Measurements from ENCODE around the gene SUN2. TPM values are rescaled to one million over a fixed set of nuclear protein-coding genes. Genes with fewer than 3 reads are reported as not detected.
A peak's percentile ranks its signal among the peaks of the same experiment; 100 is the strongest.
"Not testable (repeated sequence)": the region's sequence is repeated elsewhere in the genome, so short reads cannot be mapped to it uniquely, and the experiment has no call there.

Gene SUN2
- 100 to 1,000 TPM; 444 to 668 (median 473) TPM for polyA plus RNA-seq

DNA sequence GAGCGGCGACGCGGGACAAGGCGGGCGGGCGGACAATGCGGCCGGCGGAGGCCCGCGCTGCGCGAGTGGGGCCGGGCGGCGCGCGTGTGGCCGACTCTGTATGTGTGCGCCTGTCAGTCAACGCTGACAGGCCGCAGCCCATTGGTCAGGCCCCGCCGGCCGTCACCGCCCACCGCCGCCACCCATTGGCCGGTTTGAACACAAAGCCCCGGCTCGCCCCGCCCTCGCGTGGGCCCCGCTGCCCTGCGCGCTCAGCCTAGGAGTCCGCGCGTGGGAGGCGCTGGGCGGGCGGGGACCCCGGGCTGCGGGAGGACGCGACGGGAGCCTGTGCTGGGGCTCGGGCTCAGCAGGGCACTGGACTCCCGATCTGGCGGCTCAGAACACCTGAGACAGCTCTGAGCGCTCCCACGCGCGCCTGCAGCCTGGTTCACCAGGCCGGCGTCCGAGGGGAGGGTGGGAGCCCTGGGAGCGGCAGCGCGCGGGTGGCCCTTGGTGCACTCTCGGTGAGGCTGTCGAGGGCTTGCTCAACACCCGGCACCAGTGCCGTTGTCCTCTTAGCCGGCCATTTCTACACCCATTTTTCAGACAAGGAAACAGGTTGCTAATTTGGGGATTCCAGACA lies at the start of gene SUN2:
SUN2 (minus strand) TSS at position 88 of the 622 bp plus-strand sequence. CDS start 3,370 bp downstream, outside the sequence.
- no peaks in the 10 kb centered on the region for H3K9me3 Mint-ChIP-seq
- H3K27ac Mint-ChIP-seq, result peak within 1 kb of the TSS; percentile 96 to 100 (median 99)
- peaks cover 27 to 37% (median 30%) of the 10 kb centered on the region in 3 donors for H3K36me3 Mint-ChIP-seq
- peaks cover 58 to 78% of the 10 kb centered on the region in 2 donors for H3K4me1 Mint-ChIP-seq
- peak; percentile 96 for DNase-seq
- peaks cover 15 to 26% (median 26%) of the 10 kb centered on the region in 3 donors for H3K27me3 Mint-ChIP-seq (ENCODE audit: low read depth in 3 of 3)
- H3K4me3 Mint-ChIP-seq, result peak within 1 kb of the TSS; percentile 98 to 100 (median 99)

DNA sequence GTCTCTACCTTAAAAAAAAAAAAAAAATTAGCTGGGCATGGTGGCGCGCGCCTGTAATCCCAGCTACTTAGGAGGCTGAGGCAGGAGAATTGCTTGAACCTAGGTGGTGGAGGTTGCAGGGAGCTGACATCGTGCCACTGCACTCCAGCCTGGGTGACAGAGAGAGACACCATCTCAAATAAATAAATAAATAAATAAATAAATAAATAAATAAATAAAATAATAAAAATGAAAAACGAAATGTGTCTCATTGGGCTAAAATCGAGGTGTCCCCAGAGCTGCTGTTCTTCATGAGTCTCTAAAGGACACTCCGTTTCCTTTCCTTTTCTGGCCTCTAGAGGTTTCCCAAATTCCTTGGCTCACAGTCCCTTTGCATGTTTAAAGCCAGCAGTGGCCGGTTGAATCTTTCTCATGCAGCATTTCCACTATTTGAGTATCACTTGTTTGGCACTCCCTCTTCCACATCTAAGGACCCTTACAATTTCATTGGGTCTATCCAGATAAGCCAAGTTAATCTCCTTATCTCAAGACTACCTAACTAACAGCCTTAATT lies 49.3 kb upstream of the SUN2 start:
- not testable (repeated sequence) for H3K4me3 Mint-ChIP-seq; H3K27me3 Mint-ChIP-seq (ENCODE audit: low read depth in 3 of 3); DNase-seq; H3K4me1 Mint-ChIP-seq; H3K36me3 Mint-ChIP-seq; H3K9me3 Mint-ChIP-seq
- peak overlapping the region in 1 of 6 donors; percentile 39 for H3K27ac Mint-ChIP-seq

DNA sequence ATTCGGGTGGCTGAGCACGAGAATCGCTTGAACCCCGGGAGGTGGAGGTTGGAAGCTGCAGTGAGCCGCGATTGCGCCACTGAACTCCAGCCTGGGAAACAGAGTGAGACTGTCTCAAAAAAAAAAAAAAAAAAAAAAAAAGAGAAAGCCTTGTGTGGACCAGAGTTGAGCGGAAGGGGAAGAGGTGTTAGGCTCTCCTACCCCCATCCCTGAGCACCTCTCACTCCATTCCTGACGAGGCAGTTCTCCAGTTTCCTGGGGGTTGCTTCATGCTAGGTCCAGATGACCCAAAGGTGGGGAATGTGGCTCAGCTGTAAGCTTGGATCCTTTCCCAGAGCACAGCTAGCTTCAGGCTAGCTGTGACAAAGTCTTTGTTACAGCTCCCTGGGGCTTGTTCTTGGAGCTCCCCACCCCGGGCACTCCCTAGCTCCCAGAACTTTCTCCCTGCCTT lies 46.9 kb upstream of the SUN2 start:
- no peaks in the 10 kb centered on the region for H3K36me3 Mint-ChIP-seq
- H3K4me3 Mint-ChIP-seq, result no peak overlapping the region
- peaks cover 4 to 5% of the 10 kb centered on the region in 2 donors for H3K4me1 Mint-ChIP-seq
- no peak overlapping the region for H3K27ac Mint-ChIP-seq
- H3K9me3 Mint-ChIP-seq, result peaks cover 0 to 3% (median 0%) of the 10 kb centered on the region in 6 donors
- DNase-seq, result no peak
- peaks cover 6 to 11% (median 7%) of the 10 kb centered on the region in 3 donors for H3K27me3 Mint-ChIP-seq (ENCODE audit: low read depth in 3 of 3)

- peaks cover 7 to 11% of the 10 kb centered on the region in 2 donors for H3K4me1 Mint-ChIP-seq
- H3K27me3 Mint-ChIP-seq (ENCODE audit: low read depth in 3 of 3), result peaks cover 16 to 17% (median 16%) of the 10 kb centered on the region in 3 donors
- no peak overlapping the region for H3K4me3 Mint-ChIP-seq
- no peaks in the 10 kb centered on the region for H3K36me3 Mint-ChIP-seq
- no peak for DNase-seq
- no peak overlapping the region for H3K27ac Mint-ChIP-seq
- peaks cover 0 to 3% (median 0%) of the 10 kb centered on the region in 6 donors for H3K9me3 Mint-ChIP-seq
Observed at GRCh38 chr22:38799265-38800002, 43.6 kb upstream of the SUN2 start.

DNA sequence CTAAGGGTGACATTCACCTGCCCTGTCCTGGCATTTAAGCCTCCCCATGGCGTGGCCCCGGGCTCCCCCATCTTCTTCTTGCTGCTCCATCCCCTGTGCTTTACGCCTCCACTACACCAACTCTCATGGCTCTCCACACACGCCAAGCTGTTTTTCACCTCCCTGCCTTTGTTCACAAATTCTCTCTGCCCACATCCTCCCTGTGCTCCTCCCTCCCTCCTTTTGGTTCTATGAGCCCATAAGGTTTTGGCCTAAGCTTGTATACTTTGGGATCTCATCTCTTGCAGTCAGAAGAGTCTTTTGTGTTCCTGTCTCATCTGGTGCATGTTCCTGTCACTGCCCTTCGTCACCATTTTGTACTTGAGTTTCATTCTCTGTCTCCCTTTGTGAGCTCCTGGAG lies 42.7 kb upstream of the SUN2 start:
- peaks cover 14 to 16% of the 10 kb centered on the region in 2 donors for H3K4me1 Mint-ChIP-seq
- no peak for DNase-seq
- H3K27me3 Mint-ChIP-seq (ENCODE audit: low read depth in 3 of 3), result peaks cover 14 to 15% (median 15%) of the 10 kb centered on the region in 3 donors
- no peaks in the 10 kb centered on the region for H3K36me3 Mint-ChIP-seq
- no peak overlapping the region for H3K4me3 Mint-ChIP-seq
- no peak overlapping the region for H3K27ac Mint-ChIP-seq
- peaks cover 0 to 3% (median 0%) of the 10 kb centered on the region in 6 donors for H3K9me3 Mint-ChIP-seq

- Mint-ChIP-seq H3K36me3 (no peaks in the 10 kb centered on the region), H3K27me3 (ENCODE audit: low read depth in 3 of 3) (peaks cover 11 to 14% (median 13%) of the 10 kb centered on the region in 3 donors), H3K9me3 (peaks cover 0 to 3% (median 0%) of the 10 kb centered on the region in 6 donors), H3K27ac (no peak overlapping the region), H3K4me3 (no peak overlapping the region), H3K4me1 (peaks cover 22 to 24% of the 10 kb centered on the region in 2 donors)
- DNase-seq, result no peak
Observed at GRCh38 chr22:38796262-38796957, 40.6 kb upstream of the SUN2 start.

DNA sequence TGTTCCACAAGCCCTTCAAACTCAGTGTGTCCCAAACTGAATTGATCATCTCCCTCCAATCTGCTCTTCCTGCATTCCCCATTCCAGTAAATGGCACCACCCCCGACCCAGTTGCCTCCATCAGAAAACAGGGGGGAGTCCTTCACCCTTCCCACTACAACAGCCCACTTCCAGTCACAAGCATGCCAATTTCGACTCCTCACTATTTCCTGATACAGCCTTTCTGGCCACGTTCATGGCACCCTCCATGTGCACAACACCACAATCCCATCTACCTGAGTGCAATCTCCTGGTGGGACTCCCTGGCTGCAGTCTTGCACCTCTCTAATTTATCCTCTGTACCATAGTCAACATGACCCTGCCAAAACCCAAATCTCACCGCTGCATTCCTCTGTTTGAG lies 39.8 kb upstream of the SUN2 start:
- Mint-ChIP-seq H3K9me3 (peaks cover 0 to 3% (median 0%) of the 10 kb centered on the region in 6 donors), H3K4me3 (peak overlapping the region in 2 of 5 donors; percentile 20 to 33), H3K27me3 (ENCODE audit: low read depth in 3 of 3) (peaks cover 11 to 14% (median 13%) of the 10 kb centered on the region in 3 donors), H3K27ac (peak overlapping the region in 3 of 6 donors; percentile 26 to 66 (median 49)), H3K36me3 (no peaks in the 10 kb centered on the region), H3K4me1 (peaks cover 22 to 24% of the 10 kb centered on the region in 2 donors)
- no peak for DNase-seq

GRCh38 chr22:38793721-38794466 lies 38.1 kb upstream of the SUN2 start, which contains the start of gene DNAL4:
DNAL4 (minus strand) TSS chr22:38794143; CDS start chr22:38782731, 11,412 bp downstream.
- DNase-seq, result peak; percentile 96
- Mint-ChIP-seq H3K9me3 (no peaks in the 10 kb centered on the region), H3K36me3 (no peaks in the 10 kb centered on the region), H3K27me3 (ENCODE audit: low read depth in 3 of 3) (peaks cover 11 to 14% (median 12%) of the 10 kb centered on the region in 3 donors), H3K4me1 (peaks cover 22 to 24% of the 10 kb centered on the region in 2 donors), H3K4me3 (peak within 1 kb of the TSS; percentile 86 to 92 (median 90)), H3K27ac (peak within 1 kb of the TSS; percentile 87 to 95 (median 92))

DNA sequence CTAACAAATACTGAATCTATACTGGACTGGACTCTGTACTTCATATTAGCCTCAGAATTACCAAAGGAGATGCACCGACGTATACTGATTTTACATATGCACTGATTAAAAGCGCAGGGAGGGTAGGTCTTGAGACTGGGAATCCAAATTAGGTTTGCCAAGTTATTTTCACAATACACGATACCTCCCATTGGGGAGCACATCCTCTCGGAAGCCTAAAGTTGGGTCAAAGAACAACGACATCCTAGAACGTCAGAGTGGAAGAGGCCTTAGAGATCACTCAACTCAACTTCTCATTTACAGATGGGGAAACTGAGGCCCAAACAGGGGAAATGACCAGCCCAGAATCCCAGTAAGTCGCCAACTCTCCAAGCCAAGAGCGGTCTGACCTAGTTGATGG lies 37.5 kb upstream of the SUN2 start:
- H3K4me1 Mint-ChIP-seq, result peaks cover 17 to 20% of the 10 kb centered on the region in 2 donors
- peak overlapping the region; percentile 86 to 92 (median 90) for H3K4me3 Mint-ChIP-seq
- H3K9me3 Mint-ChIP-seq, result no peaks in the 10 kb centered on the region
- peaks cover 10 to 12% (median 11%) of the 10 kb centered on the region in 3 donors for H3K27me3 Mint-ChIP-seq (ENCODE audit: low read depth in 3 of 3)
- no peaks in the 10 kb centered on the region for H3K36me3 Mint-ChIP-seq
- no peak for DNase-seq
- peak overlapping the region; percentile 87 to 95 (median 92) for H3K27ac Mint-ChIP-seq

DNA sequence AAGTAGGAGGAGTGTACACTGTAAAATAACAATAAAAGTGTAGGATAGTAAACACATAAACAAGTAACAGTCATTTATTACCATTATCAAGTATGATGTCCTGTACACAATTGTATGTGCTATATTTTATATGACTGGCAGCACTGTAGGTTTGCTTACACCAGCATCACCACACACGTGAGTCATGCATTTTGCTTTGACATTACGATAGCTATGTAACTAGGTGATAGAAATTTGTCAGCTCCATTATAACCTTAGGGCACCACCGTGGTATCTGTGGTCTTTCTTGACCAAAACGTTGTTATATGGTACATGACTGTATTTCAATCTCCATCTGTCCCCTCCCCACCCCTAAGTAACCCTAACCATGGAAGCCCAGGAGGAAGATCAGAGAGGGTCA lies 37.0 kb upstream of the SUN2 start:
- no peaks in the 10 kb centered on the region for H3K36me3 Mint-ChIP-seq
- no peak for DNase-seq
- peak overlapping the region; percentile 86 to 92 (median 90) for H3K4me3 Mint-ChIP-seq
- H3K27me3 Mint-ChIP-seq (ENCODE audit: low read depth in 3 of 3), result peaks cover 6 to 11% (median 11%) of the 10 kb centered on the region in 3 donors
- H3K4me1 Mint-ChIP-seq, result peaks cover 17 to 20% of the 10 kb centered on the region in 2 donors
- H3K9me3 Mint-ChIP-seq, result no peaks in the 10 kb centered on the region
- H3K27ac Mint-ChIP-seq, result peak overlapping the region; percentile 87 to 95 (median 92)

DNA sequence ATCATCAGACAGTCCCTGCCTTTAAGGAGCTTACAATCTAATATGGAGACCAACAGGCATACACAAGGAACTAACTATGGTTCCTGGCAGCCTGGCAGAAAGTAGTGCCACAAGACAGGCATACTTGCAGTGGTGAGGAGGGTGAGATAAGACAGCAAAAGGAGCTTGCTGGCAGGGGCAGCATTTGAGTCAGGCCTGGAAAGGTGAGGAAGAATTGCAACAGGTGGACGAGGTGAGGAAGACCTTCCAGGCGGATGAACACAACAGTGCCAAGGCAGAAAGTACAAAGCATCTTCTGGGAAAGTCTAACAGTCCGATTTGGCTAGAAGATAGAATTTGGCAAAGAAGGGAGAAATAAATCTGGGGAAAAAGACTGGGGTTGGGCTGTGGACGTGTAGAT lies 33.8 kb upstream of the SUN2 start:
- Mint-ChIP-seq H3K27ac (no peak overlapping the region), H3K4me1 (peaks cover 15 to 17% of the 10 kb centered on the region in 2 donors), H3K27me3 (ENCODE audit: low read depth in 3 of 3) (no peaks in the 10 kb centered on the region), H3K4me3 (no peak overlapping the region), H3K36me3 (no peaks in the 10 kb centered on the region), H3K9me3 (no peaks in the 10 kb centered on the region)
- DNase-seq, result no peak

DNA sequence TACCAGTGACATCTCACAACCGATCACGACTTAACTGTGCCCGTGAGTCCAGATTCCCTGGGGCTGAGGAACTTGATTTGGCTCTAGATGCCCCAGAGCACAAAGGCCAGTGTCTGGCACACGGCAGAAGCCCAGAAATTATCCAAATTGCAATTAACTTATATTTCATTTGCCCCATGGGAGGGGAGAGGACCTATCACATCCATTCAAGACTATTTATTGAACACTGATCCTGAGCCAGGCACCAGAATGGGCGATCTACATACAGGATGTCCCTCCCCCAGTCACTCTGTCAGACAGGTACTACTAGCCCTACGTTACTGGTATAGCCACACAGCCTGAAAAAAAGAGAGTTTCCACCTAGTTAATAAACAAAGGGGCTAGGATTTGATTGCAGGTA lies 33.0 kb upstream of the SUN2 start:
- no peak overlapping the region for H3K27ac Mint-ChIP-seq
- no peak for DNase-seq
- no peaks in the 10 kb centered on the region for H3K9me3 Mint-ChIP-seq
- H3K36me3 Mint-ChIP-seq, result no peaks in the 10 kb centered on the region
- no peaks in the 10 kb centered on the region for H3K27me3 Mint-ChIP-seq (ENCODE audit: low read depth in 3 of 3)
- H3K4me1 Mint-ChIP-seq, result peaks cover 8 to 9% of the 10 kb centered on the region in 2 donors
- H3K4me3 Mint-ChIP-seq, result no peak overlapping the region
